GDM1 (cell line): ENCODE measurements around the gene FBXW4.
A peak's percentile ranks its signal among the peaks of the same experiment; 100 is the strongest.

Experiments
- DNase-seq: peaks from one replicate; lab custom pipeline; 2025; lab: John Stamatoyannopoulos, UW

The FBXW4 gene

DNA sequence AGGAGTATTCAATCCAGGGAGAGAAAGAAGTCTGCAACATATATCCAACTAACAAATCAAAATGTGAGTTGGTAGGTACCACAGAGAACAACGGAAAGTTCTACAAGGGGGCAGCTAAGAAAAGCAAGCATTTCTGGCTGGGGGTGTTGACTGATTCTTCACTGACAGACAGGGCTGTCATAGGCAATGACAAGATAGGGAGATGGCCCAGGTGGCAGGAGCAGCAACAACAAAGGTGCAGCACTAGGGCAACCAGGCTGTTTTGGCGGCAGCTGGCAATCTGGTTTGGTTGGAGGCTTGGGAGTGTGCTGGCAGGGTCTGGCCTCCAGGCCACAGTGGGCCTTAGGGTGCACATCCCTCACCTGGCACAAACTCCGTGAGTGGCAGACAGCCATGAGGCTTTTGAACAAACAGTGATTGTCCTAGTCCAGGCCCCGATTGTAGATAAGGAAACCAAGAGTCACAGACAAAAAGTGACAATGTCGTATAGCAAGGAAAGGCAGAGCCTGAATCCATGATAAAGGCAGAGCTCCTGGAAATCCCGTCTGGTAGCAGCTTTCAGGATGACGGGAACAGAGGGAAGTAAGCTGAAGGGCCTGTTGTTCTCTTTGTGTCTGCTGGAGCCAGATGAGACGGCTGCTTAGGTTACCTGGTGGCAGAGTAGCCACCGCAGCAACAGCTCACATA lies 78.4 kb downstream of the FBXW4 start:
- no peak for DNase-seq

DNA sequence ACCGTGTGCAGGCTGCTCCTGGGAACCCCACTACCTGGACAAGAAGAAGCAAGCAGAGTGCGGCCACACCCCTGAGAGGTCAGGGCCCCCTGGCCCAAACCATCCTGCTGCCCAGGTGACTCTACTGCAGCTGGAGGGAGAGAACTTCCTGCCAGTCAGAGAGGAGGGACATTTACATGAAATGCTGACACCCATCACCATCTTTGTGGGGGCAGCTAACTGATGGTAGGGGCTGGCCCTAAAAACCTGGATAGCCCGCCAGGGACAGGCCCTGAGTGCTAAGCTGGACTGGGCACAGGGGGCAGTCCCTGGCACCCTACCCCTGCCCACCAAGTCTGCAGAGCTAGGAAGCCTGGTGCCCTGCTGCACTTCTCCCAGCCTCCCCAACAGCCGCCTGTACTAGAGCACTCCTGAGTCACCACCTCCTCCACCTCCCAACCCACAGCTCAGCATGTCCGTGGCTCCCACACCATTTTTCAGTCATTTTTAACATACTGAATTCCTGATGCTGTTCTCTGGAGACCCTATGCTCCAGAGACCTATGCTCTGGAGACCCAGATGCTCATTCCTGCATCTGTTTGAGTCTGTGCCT lies 79.3 kb downstream of the FBXW4 start:
- no peak for DNase-seq

DNA sequence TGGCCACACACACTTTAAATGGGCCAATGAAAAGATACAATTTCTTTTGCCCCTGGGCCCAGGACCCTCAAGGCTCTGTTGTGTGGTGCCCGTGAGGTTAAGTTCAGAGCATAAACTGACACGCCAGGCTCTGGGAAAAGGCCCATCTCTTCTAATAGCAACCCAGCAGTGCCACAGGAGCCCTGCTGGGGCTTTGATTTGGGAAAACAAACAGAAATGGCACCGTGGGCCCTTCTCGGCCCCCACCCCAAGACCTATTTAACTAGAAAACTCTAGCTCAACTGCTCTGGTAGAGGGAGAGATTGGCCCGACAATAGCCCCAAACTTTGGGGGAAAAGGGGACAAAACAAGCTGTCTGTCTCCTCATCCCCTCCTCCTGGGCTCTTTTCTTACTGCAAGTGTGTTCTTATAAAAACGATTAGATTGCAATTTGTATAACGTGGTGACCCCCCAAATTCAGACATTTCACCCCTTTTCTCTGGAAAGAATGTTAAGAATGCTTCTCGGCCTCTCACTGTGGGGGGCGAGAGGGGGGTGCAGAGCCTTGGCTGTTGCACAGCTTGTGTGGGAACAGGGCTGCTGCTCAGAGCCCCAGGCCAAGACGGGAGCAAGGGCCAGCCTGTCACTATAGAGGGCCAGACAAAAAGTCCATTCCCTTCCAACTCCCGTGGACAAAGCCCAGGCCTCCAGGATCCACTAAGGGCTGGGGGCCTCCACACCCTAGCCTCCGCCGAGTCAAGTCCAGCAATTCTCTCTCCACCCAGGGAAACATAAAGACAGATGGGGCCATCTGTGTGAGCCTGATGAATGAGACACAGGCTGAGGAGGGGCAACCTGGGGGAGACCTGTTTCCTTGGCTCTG lies 80.1 kb downstream of the FBXW4 start:
- no peak for DNase-seq

DNA sequence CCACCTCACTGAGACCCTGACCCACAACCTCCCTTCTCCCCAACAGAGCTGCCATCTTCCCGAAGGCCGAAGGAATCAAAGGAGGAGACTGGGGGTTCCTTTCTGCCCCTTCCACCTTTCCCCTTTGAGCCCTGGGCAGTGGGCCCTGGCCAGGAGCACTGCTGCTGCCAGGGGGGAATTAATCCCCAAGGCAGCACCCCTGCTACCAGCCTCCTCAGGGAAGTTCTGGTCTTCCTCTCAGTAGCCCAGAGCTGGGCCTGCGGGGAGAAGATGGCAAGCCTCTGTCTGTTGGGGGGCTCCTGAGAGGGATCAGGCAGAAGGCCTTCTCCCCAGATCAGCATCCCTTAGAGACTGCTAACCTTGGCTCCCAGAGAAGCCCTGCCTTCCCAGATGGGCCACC lies 81.3 kb downstream of the FBXW4 start:
- DNase-seq = no peak

DNA sequence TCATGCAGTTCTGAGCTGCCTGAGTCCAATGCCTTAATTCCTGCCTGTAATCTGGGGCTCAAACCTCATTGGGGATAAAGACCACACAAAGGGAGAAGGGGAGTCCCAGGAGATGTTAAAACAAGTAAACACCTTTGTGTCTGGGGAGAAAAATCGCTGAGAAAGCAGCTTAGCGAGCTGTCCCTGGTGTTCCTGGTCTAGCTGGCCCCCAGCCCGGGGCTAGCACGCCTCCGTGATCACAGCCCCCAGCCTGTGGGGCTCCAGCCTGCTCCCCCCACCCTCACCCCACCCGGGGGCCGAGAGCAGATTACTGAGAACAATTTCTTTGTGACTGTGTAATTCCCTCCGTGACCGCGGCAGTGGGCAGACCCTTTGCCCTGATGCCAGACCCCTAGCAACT lies 82.1 kb downstream of the FBXW4 start:
- DNase-seq = no peak

DNA sequence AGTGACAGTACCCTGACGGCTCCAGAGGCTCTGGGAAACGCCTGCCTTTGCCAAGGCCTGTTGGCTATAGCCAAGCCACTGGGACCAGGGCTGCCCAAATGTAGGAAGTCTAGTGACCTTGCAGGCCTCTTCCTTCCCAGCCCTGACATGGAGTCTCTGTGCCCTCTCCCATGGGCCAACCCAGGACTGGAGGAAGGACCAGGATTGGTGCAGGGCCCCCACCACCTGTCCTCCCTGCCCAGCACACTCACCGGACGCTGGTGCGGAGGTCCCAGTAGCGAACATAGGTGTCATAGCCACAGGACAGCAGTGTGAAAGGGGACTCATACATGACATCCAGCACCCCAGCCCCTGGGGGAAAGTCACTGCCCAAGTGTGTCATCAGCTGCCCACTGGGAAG lies 82.9 kb downstream of the FBXW4 start:
- DNase-seq = no peak

DNA sequence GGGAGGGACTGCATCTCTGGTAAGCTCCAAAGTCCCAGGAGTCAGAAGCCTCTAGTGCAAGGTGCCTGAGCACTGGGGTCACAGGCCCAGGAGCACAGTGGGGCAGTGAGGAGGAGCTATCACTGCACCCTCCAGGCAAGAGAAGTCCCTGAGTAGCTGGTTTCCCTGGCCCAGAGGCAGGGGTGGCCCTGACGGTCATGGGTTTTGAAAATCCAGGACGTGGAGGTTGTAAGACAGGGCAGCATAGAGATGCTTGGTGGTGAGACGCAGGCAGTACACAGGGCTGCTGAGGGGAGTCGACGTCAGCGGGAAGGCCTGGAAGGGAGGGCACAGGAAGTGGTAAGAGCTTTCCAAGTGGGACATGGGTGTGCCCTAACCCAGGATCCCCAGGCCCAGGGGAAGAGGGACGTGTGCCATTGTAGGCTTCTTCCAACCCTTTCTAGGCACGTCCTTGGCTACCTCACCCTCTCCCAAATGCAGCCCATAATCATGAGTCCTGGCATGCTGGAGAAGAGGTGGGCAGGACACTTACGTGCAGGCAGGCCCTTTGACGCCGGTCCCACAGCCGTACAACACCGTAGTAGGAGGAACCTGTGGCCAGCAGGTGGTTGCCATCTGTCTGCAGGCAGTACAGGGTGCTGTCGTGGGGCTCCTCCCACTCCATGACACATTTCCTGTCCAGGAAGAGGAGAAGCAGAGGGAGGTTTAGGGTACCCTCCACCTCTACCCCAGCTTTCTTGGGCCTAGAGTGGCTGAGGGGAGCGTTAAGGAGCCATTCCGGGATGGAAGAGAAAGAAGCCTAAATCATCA lies 83.7 kb downstream of the FBXW4 start:
- DNase-seq = no peak

DNA sequence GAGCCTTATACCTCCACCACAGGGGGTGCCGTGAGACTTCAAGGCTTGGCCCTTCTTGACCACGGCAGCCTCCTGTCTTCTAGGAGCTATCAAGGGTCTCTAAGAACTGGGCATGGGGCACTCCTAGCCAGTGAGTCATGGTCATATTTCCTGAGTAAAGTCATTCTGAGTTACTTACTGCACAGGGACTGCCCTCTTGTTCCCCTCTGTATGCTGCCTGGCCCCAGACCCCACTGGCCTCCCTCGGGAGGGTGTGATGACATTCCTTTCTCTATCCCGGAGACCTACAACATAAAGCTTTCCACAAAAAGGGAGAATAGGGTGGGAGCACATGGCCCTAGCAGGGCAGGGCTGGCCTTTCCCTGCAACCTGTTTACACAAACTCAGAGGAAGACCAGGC lies 85.5 kb downstream of the FBXW4 start:
- no peak for DNase-seq

DNA sequence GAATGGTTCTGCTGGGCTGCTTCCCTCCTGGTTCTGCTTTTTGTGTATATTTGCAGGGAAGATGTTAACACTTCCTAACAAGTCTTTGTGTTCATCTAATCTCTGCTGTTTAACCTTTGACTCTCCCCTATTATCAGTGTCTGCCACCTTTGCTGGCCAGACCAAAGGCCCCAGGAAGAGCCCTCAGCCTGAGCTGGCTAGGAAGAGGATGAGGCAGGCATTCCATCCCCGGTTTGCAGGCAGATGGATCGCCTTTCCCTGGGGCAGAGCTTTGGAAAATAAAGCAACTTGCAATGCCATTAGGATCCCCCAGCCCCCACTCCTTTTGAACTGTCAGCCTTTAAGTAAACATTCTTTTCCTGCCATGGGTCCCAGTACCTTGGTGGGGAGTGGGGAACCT lies 87.8 kb downstream of the FBXW4 start:
- DNase-seq = no peak

DNA sequence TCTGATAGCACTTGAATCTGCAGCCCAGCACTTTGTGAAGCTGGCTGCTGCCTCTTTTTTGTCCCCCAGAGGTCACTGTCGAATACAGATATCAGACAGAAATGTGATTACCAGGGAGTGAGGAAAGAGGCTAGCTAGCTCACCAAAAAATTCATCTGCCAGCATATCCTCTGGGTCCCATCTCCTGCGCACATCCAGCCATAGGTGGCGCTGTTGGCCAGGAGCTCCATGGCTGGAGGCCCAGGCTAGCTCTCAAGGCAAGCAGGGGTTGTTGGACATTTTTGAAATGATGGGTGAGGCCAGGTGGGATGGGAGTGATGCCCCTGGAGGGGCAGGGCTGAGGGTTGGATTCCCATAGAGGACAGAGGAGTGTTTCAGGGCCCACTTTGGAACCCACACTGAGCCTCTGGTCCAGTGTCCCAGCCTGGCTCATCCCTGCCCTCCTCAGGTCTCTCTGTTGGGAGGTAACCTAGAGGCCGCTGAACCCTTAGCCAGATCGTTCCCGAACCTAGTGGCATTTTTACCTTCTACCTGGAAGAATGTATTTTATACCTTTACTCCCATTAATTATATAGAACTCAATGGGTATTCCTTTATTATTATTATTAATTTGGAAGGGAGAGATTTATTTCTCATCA lies 92.1 kb downstream of the FBXW4 start:
- peak; percentile 73 for DNase-seq

DNA sequence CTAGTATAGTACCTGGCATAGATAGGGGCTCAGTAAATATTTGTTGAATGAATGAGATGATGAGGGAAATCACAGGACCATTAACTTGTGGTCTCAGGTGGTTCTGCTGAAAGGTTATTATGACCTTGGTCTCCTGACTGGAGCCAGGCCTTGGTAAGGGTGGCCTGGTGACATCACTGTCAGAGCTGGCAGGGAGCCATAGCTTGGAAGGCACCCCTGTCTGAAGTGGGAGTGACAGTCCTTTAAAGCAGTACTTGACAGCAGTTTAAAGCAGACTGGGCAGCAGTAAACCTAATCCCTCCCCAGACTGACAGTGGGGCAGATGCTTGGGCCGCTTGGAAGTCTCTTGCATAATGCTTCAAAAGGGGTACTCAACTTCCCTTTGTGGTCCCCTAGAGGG lies 93.4 kb downstream of the FBXW4 start:
- no peak for DNase-seq

DNA sequence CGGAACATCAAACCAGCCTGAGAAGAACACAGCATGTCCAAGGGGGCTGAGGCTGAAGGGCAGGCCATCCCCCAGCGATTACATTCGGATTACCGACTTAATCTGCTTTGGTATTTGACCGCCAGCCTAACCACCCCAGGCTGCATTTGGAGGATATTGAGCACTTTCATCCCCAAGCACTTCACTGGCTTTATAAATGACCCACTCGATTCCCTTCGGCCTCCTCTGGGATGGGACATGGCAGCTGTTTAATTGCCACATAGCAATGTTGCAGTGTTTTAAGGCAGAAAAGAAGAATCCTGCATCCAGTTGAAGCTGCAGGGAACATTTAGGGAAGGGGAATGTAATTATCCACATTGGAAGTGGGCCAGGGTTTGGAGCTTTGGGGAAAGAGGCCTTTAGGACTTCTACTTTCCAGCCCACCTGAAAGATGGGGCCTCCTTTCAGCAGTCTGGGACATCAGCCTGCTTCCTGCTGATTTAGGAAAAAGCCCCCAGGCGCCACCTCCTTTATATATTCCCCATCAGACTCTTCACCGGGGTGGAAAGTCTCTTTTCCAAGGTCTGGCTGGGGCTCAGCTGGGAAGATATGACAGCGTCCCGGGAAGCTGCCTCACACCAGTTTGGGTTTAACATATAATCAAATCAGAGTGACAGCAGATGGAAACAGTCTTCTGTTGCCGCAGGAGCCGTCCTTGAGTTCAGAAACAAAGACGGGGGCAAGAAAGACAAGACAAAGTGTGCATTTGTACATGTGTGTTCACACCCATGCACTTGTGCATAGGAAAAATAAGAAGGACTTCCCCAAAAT lies 97.7 kb downstream of the FBXW4 start:
- no peak for DNase-seq

DNA sequence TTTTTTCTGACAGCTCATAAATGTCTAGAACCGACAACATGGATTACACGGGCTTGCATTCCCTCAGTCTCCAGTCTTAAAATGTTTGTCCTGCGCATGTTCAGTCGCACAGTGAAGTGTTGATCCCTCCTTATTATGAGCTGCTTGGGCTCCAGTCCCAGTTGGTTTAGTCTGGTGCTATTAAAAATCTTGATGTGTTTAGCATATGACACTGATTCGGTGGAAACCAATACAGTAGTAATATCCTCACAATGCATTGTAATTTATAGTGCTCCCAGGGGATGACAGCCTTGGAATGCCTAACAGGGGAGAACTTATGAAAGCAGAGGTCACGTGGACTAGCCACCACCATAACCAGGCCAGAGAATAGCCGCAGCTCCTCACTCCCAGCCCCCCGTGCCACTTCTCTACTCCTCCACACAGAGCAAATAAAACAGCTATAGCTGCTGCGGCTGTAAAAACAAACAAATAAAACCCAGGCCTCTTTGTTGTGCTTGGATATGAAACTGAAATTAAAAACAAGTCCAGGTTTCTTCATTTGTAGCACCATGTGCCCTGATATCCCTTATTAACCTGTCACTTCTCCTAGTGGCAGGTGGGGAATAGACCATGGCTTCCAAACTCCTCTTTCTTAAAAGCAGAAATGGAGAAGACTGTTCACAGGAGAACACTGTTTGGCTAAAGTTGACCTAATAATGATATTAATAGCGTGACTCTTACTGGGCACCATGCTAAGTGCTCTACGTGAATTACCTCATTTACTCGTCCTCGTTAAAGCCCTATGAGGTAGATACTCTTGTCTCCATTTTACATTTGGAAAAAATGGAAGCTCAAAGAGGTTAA lies 99.2 kb downstream of the FBXW4 start:
- DNase-seq = no peak

DNA sequence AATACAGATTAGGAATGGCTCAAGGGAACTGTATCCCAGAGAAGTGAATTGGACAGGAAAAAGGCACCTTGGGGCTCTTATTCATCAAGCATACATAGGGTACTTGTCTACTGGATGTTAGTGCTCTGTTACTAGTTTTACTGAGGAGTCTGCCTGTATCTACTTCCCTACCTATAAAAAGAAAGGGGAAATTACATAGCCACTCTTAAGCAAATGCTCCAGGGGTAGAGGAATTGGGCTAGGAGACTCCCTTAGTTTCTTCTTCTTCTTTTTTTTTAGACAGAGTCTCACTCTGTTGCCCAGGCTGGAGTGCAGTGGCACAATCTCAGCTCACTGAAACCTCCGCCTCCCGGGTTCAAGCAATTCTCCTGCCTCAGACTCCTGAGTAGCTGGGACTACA lies 101.6 kb downstream of the FBXW4 start:
- DNase-seq = peak; percentile 36

DNA sequence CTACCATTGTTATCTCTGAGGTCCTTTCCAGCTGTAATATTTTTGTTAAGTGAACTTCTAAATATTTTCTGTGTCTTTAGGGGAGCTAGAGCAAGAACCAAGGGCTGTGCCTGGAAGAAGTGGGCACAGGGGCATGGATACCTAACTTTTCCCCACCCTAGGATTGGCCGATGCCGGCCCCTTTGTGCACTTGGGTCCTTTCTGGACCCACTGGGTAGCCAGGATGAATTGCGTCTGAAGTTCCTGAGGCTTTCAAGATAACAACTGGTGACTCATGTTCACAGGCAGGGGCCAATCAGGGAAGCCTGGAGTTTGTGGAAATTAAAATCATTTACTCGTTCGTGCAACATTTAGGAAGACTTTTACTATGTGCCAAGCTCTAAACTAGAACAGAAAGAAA lies 106.1 kb downstream of the FBXW4 start:
- no peak for DNase-seq

DNA sequence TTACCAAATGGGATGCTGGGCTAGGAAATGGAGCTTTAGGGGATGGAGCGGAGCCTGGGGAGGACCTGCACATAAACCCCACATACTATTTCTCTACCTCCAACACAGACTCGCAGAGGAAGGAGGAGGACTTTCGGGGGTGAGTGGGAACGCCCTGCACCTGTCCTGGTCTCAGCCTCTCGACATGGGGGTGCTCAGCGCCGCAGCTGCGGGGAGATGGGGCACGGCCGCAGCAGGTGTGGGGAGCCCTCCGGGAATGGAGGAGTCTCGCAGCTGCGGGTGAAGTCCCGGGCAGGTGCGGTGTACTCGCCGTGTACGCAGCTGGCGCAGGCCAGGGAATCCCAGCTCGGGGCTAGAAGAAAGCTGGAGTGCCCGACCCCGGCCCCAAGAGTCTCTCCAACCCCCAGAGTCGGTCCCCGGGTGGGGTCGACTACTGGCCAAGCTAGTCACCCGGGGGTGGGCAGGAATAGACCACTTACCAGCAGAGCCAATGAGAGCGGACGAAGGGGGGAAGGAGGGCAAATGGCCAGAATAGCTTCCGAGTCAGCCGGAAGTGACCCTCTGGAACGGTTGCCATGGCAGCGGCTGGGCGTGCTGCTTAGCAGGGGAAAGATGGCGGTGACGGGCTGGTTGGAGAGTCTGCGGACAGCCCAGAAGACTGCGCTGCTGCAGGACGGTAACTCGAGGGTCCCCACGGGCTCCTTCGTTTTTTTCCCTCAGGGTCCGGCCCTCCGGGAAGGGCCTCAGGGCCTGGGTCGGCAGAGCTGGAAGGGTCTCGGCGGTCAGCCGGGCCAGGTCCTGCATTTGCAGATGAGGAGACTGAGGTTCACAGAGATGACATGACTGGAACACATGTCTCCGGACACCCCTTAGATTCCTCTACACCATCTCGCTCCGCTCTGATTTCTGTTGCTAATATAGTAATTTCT lies 107.0 kb downstream of the FBXW4 start, which contains the start of the genes DPCD and POLL:
Gene DPCD (plus strand): TSS at position 597 of the 929 bp plus-strand sequence. CDS start 16 bp downstream, at position 613.
Gene POLL (minus strand): TSS at position 533 of the 929 bp plus-strand sequence. CDS start 897 bp downstream, outside the sequence.
- peak; percentile 88 for DNase-seq

DNA sequence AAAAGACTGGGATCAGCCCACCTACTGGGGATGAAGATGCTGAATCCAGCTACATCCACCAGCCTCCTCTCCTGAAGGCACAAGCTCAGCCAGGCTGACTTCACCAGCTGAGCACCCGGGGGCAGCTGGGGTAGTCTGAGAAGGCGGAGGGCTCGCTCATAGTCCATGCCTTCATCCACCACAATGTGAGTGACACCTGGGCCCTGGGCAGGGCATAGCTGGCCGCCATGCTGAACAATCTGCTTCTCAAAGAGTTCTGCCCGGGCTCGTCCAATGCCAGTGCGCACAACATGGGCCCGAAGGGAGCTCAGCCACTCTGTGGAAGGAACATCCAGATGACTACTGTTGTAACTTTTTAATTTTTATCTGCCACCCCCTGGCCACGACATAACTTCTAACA lies 109.1 kb downstream of the FBXW4 start:
- no peak for DNase-seq
